GM12865 (cell line): ENCODE data around the gene CAPS.

Experiments used
- DNase-seq: peaks from one replicate; pipeline ENCODE4 v3.0.0; 2010; ENCODE audit warnings: low read depth
- H3K4me3 ChIP-seq: 2 replicates; pipeline ENCODE4 v1.5.1; 2011; ENCODE audit warnings: mild to moderate bottlenecking, low read depth, low read length, control low read depth
- TF ChIP-seq, protein P1 (sequence below): IDR thresholded peaks from 2 replicates; pipeline ENCODE4 v1.5.1; 2011; ENCODE audit warnings: low read length, control low read depth, low read depth, inconsistent platforms; ENCODE audit not compliant: insufficient read depth; ENCODE audit errors: missing control alignments

CAPS gene

DNA sequence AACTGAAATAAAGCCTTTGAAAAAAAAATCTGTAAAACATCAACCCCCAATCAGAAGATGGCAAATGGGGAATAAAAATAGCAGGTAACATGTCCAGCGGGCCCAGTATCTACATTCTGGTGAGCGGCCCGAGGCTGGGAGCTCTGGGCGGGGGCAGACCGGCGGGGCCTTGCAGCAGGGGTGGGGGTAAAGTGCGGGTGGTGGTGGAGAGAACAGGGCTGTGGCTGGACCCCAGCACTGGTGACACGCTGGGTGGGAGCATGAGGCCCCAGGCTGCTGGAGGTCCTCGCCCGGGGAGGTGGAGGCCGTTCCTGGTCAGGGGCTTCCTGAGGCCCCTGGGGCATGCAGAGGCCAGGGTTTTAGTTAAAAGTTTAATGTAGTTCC, 1.7 kb downstream of the CAPS start:
- H3K4me3 ChIP-seq = no peak overlapping the region
- TF ChIP-seq, protein P1, sequence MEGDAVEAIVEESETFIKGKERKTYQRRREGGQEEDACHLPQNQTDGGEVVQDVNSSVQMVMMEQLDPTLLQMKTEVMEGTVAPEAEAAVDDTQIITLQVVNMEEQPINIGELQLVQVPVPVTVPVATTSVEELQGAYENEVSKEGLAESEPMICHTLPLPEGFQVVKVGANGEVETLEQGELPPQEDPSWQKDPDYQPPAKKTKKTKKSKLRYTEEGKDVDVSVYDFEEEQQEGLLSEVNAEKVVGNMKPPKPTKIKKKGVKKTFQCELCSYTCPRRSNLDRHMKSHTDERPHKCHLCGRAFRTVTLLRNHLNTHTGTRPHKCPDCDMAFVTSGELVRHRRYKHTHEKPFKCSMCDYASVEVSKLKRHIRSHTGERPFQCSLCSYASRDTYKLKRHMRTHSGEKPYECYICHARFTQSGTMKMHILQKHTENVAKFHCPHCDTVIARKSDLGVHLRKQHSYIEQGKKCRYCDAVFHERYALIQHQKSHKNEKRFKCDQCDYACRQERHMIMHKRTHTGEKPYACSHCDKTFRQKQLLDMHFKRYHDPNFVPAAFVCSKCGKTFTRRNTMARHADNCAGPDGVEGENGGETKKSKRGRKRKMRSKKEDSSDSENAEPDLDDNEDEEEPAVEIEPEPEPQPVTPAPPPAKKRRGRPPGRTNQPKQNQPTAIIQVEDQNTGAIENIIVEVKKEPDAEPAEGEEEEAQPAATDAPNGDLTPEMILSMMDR = no peak
- DNase-seq = no peak

DNA sequence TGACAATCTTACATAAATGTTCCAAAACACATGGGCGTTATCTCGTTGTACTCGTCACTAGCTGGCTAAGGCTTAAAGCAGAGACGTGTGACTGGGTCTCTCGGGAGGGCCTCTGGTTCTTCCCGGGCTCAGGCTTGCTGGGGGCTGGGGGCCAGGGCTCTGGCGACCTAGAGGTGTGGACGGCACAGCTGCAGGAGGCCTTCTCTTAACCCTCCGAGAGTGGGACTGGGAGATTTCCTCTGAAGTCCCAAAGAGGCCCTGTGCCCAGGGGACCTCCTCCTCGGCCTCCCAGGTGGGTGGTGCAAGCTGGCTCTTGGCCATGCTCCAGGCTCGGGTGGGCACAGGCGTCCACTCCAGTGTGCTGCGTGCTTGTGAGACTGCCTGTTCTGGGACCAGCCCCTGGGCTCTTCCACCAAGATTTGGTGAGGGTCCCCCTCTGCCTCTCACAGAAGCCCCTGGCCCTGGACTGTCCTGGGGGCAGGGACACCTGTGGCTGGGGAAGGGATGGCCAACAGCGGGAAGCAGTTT, 2.2 kb downstream of the CAPS start:
- TF ChIP-seq, protein P1 = no peak
- H3K4me3 ChIP-seq = no peak overlapping the region
- no peak for DNase-seq

DNA sequence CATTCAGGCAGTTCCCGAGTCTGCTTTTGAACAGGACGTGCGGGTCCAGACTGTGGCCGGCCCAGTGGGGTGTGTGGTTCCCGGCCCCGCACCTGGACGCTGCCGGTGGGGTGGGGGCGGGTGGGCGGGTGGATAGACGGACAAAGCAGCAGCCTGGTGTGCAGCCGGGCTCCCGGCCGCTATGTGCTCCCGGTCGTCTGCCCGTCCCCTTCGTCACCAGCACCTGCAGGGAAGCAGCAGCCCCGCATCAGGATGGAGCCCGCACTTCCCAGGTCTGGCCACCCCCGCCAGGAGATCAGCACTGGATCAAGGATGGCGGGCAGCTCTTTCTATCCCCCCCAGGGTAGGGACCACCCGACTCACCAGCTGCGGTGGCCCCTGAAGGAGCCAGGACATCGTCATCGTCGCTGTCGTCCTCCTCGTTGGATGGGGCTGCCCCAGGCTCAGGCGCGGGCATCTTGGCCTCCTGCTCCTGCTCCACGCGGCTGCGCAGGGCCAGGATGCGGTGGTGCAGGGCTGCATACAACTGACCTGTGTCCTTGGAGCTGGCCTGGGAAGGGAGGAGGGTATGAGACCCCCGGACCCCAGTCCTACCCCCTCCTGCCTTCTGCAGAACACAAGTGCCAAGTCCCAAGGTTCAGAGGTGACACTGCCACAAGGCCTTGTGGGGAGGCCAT, 3.5 kb downstream of the CAPS start:
- DNase-seq = no peak
- no peak overlapping the region for H3K4me3 ChIP-seq
- TF ChIP-seq, protein P1 = no peak

DNA sequence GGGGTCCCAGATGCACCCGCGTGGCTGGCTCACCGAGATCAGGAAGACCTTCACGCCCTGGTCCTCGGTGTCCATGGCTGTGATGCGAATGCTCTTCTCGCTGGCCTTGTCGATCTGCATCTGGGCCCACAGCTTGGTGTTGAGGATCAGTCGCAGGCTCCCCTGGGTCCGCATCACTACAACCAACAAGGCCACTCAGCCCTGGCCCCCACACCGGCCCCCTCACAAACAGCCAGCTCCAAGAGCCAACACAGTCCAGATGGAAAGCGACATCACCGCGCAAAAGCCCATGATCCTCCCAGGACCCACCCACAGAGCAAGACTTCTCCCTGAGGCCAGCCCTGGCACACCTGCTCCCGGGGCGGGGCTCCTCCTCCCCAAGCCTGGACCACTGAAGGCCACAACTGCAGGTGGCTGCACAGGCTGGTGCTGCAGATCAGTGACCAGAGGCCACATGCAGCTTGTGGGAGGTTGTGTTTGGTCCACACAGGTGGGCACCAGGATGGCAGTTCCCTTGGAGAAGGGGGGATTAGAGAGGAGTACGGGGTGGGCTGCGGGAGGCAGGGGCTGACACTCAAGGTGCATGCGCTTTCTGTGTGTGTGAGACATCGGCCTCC, 4.5 kb downstream of the CAPS start:
- H3K4me3 ChIP-seq = no peak overlapping the region
- no peak for DNase-seq
- TF ChIP-seq, protein P1 = no peak

DNA sequence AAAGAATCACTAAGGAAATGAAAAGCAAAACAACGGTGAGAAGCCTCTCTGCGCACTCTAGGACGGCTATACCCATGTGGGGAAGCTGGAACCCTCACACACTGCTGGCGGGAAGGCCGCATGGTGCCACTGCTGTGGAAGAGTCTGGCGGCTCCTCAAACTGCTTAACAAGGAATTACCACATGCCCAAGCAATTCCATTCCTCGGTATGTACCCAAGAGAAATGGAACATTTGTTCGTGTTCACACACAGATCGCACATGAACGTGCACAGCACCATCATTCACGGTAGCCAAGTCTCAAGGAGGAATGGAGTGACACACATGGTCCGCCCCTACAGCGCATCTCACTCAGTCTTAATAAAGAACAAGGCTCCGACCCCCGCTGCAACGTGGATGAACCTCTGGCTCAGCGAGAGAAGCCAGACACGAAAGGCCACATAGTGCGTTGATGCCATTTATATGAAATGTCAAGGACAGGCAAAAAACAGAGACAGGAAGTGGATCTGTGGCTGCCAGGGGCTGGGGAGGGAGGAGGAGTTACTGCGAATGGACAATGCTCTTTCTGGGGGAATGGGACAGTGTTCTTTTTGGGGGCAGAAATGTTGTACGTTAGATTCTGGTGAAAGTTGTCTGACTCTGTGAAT, 7.6 kb downstream of the CAPS start:
- TF ChIP-seq, protein P1 = no peak
- no peak for DNase-seq
- H3K4me3 ChIP-seq = no peak overlapping the region

DNA sequence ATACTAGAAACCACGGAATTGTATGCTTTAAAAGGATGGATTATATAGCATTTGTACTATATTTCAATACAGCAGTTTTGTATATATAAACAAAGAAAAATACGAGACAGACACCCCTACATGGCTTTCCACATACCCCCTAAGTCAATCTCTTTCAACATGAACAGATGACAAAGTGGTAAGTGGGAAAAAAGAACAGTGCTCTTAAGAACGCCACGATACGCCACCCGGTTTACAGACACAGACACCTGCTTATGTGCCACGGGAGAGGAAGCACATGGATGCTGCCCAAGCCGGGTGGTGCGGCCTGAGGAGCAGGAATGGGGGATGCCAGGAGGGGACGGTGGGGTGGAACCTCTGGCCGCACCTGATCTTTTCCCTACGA, 8.1 kb downstream of the CAPS start:
- no peak for DNase-seq
- H3K4me3 ChIP-seq = no peak overlapping the region
- TF ChIP-seq, protein P1 = no peak
